HG03575 (cell line): ENCODE data around the gene MMEL1.
"Not testable (repeated sequence)": the region's sequence is repeated elsewhere in the genome, so short reads cannot be mapped to it uniquely, and the experiment has no call there.

Experiments
- ATAC-seq: cut with Tn5 transposase; IDR thresholded peaks from one replicate; pipeline ENCODE4 v1.9.1; 2021; ENCODE audit not compliant: unreplicated experiment, insufficient number of reproducible peaks, low FRiP score; ENCODE audit errors: extremely low read depth

MMEL1 gene

DNA sequence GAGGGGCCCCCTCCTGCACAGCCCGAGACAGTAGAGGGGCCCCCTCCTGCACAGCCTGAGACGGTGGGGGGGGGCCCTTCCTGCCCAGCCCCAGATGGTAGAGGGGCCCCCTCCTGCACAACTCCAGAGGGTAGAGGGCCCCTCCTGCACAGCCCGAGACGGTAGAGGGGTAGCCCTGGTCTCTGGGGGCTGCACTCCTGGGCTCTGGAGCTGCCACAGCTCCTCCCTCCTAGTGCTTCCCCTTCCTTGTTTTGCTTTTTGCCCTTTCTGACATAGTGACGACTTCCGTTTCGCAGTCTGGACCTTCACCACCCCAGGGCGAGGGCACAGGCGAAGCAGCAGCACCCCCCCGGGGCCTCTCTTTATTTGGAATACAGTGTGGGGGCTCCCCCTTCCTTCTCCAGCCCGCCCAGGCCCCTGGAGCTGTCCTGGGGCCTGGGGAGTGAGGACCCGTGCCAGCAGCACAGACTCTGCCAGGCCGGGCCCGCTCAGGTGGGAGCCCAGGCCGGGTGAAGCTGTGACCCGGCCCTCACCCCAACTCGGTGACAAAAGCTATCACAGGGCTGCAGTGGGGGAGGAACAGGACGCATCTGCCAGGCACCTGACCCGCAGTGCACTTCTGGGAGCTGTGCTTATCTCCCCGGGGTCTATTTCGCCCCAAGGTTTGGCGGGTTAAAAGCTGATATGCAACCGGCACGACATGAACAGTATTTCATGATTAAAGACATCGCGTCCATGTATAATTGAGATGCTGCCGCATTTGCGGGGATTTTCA lies 47.3 kb downstream of the MMEL1 start:
- no peak for ATAC-seq

DNA sequence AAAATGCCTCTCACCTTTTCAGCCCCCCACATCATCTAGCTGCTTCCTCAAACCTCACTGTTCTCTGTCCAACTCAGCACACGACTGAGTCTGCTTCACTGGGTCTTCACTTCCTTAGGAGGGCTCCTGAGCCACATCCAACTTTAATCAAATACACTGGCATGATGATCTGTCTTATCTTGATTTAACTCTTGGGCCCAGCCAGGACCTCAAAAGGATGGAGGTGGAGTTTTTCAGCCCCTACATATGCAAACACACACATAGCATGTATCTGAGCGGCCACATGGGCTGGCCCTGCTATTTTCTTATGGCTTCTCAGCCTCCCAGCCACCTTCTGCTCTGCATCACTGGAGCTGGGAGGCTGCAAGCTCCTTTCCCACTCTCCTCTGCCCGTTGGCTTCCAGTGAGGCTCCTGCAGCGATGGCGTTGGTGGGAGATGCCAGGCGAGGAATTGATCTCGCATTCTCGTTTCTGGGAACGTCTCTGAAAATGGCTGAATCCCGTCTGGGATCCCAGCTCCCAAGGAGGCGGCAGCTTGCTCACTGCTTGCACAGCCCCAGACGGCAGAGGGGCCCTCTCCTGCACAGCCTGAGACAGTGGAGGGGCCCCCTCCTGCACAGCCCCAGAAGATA lies 48.0 kb downstream of the MMEL1 start:
- ATAC-seq: no peak

DNA sequence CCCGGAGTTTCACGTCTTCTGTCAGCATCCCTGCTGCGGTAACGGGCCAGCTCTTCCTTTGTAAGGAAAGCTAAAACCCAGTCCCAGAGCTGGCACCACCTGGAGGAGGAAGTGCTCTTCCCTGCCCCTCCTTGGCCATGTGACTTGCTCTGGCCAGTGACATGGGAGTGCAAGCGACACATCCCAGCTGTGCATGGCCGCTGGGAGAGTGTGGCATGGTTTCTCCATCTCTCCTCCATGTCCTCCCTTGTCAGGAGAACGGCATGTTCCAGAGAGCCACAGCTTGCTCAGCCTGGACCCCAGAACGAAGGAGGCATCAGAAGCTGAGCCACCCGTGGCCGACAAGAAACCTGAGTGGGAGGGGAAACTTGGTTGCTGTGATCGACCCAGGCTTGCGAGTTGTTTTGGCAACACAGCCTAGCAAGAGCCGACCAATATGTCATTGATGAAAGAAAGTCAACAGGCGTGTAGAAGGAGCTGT lies 48.9 kb downstream of the MMEL1 start:
- ATAC-seq: no peak

DNA sequence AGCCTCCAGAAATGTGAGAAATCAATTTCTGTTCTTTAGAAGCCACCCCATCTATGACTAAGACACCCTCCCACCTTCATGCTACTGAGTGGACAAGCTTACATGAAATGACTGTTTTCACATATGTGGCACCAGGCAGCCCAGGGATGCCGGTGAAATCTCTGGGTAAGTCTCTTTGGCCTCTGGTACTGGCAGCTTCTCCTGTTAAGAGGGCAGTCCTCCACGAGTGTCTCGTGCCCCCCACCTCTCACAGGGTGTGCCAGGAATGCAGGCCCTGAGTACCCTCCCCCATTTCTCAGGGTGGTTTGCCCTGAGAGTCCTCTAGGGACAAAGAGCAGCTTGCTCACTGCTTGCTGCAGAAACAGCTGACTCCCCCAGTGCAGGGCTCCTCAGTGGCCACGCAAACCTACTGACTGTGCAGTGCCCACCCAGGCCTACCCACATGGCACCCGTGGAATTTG lies 49.5 kb downstream of the MMEL1 start:
- ATAC-seq: no peak

DNA sequence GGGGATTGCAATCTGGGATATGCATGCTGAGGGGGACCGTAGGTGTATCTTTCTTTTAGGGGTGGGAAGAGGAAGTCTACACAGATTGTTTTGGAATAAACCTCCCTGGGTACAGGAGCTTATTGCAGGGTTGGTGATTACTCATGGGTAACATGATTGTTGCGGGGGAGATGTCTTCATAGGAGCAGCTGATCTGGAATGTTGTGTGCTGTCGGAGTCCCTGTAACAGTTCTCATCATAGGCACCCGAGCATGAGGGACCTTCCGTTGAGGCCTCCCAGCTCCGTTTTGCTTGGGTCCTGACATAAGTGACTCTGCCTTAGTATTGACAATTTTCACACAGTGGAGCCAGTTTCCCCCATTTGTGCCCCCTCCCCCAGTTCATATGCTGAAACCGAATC lies 50.4 kb downstream of the MMEL1 start:
- no peak for ATAC-seq

DNA sequence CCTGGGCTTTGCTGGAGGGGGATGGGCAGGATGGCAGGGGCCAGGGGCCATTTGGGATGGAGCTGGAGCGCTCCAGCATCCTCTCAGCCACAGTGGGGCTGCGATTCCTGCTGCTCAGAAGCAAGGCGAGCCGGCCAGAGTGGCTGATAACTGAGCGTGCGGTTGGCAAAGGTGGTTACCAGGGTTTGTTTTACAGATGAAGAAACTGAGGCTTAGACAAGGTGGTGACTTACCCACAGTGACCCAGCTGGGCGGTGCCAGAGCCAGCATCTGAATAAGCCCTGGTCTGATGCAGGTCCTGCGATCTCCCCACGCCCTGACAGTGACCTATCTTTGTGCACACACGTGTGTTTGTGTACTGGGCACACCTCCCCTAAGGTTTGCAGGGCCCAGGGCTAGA lies 52.1 kb downstream of the MMEL1 start:
- no peak for ATAC-seq

DNA sequence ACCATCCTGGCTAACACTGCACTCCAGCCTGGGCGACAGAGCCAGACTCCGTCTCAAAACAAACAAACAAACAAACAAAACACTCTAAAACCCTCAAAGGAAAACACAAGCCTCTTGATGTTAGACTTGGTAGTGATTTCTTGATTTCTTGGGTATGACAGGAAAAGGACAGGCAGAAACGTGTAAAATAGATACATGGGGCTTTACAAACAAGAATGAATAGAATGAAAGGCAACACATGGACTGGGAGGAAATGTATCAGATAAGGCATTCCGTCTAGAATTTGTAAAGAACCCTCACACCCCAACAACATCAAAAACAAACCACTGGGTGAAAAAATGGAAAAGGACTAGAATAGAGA lies 54.1 kb downstream of the MMEL1 start:
- no peak for ATAC-seq

DNA sequence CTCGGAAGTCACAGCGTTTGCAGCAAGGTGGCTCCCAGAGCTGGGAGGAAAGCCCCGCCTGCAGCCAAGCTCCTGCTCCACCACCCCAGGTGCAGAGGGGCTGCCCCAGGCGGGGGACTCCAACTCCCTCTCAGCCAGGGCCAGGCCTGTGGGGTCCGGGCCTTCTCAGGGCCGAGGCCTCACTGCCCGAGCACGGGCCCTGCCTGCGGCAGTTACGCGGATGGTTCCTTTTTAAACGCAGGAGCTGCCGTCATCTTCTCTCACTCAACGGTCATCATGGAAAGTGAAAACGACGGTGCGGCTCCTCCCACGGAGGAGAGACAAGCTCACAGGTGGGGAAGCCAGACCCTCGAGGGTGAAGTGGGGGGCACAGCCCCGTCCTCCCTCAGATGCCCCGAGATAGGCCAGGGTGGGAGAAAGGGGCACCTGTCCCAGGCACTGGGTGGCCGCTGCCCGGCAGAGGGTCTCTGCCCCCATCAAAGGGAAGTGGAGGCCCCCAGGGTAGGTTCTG lies 55.2 kb downstream of the MMEL1 start:
- not testable (repeated sequence) for ATAC-seq

DNA sequence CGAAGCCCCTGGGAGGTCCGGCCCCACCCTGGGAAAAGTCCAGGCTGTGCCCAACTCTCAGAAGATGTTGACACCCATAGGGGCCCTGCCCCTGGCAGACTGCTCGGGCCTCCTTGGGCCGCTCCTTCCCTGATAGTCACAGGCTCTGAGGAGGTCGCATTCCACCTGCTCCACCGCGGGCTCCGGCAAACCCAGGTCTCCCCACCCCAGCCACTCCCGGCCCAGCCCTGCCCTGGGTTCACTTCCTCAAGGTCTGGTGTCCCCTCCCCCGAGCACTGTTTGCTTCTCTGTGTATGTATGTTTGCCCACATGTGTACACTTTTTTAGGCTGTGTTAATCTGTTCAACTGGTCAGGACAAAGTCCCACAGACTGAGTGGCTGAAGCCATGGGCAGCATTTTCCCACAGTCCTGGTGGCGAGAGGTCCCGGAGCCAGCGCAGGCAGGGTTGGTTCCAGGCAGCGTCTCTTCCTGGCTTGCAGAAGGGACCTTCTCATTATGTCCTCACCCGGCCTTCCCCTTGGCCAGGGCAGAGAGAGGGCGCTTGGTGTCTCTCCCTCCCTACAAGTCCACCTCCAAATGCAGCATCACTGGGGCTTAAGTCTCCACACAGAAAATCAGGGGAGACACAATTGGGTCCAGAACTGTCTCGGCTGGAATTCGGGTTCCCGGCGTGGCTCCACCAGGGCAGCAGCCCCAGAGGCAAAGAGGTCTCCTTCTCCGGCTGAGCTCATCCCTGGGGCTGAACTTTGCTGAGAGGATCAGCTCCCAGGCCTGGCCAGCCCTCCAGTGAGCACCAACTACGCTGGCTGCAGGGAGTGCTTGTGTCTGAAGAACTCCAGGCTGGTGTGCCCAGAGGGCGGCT lies 56.8 kb downstream of the MMEL1 start:
- no peak for ATAC-seq

DNA sequence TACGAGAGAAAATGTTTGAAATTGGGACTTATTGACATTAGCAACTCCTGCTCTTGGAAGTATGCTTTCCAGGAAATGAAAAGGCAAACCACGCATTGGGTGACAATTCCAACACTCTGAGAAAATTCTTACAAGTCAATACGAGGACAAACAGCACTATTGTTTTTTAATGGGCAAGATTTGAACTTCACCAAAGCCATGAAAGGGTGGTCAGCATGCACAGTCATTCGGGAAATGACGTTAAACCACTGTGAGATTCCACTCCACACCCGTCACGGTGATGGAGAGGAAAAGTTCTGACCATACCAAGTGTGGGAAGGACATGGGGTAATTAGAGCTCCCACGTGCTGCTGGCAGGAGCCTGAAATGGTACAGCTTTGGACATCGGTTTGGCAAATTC lies 58.5 kb downstream of the MMEL1 start:
- no peak for ATAC-seq

DNA sequence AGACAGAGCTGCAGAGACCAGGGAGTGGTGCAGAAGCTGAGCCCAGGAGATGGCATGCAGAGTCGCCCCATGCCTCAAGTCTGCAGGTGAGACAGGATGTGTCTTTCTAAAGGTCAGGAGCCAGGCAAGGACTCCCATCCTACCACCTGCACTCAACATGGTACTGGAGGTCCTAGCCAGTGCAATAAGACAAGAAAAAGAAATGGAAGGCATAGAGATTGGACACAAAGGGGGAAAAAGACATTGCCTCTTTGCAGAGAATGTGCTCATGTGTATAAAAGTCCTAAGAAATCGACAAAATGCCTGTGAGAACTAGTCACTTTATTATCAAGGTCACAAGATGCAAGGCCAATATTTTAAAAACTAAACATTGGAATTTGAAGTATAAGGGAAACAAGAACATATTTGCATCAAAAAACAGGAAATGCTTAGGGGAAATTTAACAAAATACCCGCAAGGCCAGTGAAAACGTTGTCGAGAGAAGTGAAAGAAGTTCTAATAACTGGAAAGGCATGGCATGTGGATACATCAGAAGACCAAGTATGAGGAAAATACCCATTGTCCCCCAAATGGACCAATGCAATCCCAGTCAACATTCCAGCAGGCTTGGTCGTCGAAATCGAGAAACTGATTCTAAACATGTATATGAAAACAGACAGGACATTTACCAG lies 59.4 kb downstream of the MMEL1 start:
- ATAC-seq: no peak

DNA sequence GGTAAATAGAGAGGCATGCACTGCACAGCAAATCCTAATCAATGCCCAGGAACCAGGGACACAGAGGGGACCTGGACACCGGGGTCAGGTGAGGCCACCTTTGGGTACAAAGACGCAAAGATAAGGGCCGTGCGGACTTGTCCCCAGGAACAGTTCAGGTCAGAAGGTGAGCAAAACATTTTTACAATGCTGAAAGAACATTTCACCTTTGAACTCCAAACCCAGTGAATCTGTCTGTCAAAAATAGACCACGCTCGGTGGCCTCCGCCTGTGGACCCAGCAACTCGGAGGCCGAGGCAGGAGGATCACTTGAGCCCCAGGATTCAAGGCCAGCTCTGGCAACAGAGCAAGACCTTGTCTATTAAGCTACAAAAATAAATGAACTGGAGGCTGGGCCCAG lies 61.5 kb downstream of the MMEL1 start:
- ATAC-seq: no peak

DNA sequence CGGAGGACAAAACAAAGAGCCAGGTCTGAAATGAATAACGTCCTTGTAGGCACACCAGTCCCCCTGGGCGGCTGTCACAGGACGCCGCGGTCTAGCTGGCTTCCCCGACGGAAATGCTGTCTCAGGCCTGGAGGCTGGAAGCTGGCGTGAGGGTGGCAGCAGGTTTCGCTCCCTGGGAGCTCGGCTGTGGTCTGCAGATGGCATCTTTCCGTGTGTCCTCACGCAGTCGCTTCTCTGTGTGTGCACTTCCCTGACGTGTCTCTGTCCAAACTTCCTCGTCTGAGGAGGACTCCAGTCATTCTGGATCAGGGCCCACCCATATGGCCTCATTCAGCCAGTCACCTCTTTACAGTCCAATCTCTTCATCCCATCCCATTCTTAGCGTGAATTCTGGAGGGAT lies 62.5 kb downstream of the MMEL1 start:
- ATAC-seq: no peak

DNA sequence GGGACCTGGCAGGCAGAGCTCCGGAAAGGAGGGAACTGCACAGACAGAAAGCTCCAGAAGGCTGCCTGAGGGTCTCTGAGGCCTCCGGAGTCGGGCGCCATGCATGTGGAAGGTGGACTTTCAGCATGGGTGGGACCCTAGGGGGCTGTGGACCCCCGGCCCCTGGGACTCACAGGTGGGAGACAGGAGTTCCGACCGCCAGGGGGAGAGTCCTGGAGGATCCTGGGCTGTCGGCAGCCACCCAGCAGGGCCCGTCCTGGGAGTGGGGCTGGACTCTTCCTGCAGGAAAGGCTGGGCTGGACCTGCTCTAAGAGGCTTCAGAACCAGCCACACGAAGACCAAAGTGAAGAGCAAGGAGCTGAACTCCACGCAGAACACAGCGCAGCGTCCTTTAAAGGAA lies 63.1 kb downstream of the MMEL1 start:
- ATAC-seq: not testable (repeated sequence)

DNA sequence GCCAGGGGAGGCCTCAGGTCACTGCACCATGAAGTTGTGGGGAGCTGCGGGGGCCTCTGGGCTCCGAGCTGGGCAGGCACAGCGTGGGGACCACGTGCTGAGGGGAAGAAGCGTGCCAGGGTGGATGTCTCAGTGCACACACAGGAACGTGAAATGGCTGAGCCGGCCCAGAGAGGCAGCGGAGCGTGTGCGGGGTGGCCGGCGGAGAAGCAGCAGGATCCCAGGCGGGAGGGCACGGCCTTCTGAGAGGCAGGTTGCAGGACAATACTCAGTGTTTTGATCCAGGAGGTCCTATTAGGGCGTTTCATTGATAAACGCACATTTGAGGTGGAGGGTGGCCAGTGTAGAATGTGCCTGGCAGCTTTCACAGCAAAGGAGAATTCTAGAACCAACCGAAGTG lies 63.8 kb downstream of the MMEL1 start:
- ATAC-seq: no peak

DNA sequence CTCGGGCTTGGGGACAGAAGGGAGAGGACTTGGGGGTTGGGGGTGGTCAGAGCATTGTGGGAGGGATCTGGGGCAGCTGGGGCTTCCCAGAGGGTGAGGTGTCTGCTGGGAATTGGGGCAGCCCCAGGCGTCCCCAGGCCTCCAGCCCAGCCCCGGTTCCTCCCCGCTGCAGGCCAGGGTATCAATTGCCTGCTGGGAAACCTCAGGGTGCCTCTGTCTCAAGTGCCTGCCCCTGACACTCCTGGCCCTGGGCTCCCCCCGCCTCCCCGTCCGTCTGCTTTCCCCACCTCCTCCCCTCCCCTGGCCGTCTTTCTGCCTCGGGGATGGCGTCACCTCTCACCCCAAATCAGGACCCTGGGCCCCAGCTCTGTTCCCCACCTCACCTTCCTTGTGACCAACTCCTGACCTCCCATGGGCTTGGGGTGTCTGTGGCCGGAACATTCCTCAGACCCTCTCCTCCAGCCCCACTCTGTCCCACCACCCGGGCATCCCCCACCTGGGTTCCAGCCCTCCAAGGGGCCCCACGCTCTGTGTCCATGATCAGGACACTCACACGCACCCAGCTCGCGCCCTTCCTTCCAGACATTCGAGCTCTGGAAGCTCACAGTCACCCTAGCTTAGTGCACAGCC lies 64.5 kb downstream of the MMEL1 start:
- not testable (repeated sequence) for ATAC-seq

DNA sequence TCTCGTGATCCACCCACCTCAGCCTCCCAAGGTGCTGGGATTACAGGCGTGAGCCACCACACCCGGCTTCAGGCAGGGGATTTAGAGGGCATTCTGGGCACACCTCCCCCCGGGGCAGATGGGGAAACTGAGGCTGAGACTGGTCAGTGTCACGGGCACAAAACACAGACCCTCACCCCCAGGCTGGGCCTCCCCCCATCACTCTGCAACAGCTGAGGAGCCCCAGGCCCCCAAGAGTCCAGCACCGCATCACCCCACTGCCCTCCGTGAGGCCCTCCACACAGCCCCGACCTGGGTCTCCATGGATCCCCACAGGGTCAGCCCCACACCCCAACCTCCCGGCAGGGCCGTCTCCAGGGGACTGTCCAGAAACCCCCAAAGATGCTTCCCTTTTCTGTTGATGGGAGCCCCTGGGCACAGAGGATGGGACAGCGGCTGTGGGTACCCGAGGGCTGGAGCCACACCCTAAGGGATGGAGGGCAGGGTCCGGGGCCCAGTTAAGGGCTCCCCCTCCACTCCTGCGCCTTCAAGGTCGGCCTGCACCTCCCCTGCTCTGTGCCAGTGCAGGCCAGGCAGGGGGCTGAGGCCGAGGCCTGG lies 65.6 kb downstream of the MMEL1 start:
- no peak for ATAC-seq
